HFFc6 (cell line): Measurements from ENCODE around the gene SNRNP70. TPM values are rescaled to one million over a fixed set of nuclear protein-coding genes. Genes with fewer than 3 reads are reported as not detected.

Experiments used
- DNase-seq: peaks from one replicate; pipeline ENCODE4 v3.0.0-alpha.2; 2018
- H3K27ac Mint-ChIP-seq: 2 replicates; pipeline ENCODE4 v1.8.0; 2020; ENCODE audit warnings: mild to moderate bottlenecking, mixed read lengths
- H3K27me3 Mint-ChIP-seq: 2 replicates; pipeline ENCODE4 v1.8.0; 2021; ENCODE audit warnings: mild to moderate bottlenecking, moderate library complexity, mixed read lengths; ENCODE audit not compliant: insufficient read depth
- H3K36me3 Mint-ChIP-seq: 2 replicates; pipeline ENCODE4 v1.8.0; 2021; ENCODE audit warnings: low read depth, mixed read lengths
- H3K4me1 Mint-ChIP-seq: 2 replicates; pipeline ENCODE4 v1.8.0; 2020; ENCODE audit warnings: low read depth, mixed read lengths
- H3K4me3 Mint-ChIP-seq: 2 replicates; pipeline ENCODE4 v1.8.0; 2020; ENCODE audit warnings: mild to moderate bottlenecking, moderate library complexity, mixed read lengths
- H3K9me3 Mint-ChIP-seq: 2 replicates; pipeline ENCODE4 v1.8.0; 2020; ENCODE audit warnings: mild to moderate bottlenecking, mixed read lengths
- total RNA-seq, 6 experiments: library from RNA; stranded (reverse); fragmentation: NEBNext Ultra II Directional; extraction: Animal tissue kit (Norgen Biotek cat#: 25700); gene quantifications; 2 replicates in 1 of 6; 3 replicates in 5 of 6; pipeline ENCODE4 v1.2.3, GENCODE V29; 2021
- TF ChIP-seq, protein P1 (sequence below): fragments of 200-600 bp; sonication (generic); IDR thresholded peaks from 2 replicates; pipeline ENCODE4 v1.5.0; 2021; ENCODE audit warnings: antibody characterized with exemption, mild to moderate bottlenecking

SNRNP70 gene
- total RNA-seq, 6 experiments from 2014 or later, result 134 to 164 (median 156) TPM

DNA sequence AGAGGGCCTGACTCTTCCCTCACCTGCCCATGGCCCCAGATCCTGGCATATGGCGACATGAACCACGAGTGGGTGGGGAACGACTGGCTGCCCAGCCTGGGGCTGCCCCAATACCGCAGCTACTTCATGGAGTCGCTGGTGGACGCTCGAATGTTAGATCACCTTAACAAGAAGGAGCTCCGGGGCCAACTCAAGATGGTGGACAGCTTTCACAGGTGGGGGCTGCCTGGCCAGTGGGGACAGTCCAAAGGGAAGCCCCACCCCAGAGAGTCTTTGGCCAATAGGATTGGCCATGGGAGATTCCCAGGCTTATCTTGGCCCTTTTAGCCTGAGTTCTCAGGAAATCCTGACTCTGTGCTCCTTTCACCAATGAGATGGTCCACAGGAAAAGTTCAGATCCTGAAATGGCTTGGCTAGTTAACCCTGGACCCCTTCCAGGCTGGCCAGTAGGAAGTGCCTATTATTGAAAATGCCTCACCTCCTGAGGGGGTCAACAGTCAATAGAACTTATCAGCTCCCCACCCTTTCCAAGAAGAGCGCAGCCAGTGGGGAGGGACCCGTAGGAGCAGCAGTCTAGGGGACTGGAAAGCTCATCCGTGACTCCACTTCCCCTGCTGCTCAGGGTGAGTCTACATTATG lies 62.9 kb downstream of the SNRNP70 start:
- Mint-ChIP-seq H3K9me3 (no peaks in the 10 kb centered on the region; the same call in 1 of the 2 replicates), H3K4me3 (peak overlapping the region; percentile 30; the same call in 1 of the 2 replicates), H3K4me1 (peaks cover 28% of the 10 kb centered on the region), H3K27ac (no peak overlapping the region), H3K27me3 (peaks cover 4% of the 10 kb centered on the region), H3K36me3 (no peaks in the 10 kb centered on the region)
- TF ChIP-seq, protein P1, sequence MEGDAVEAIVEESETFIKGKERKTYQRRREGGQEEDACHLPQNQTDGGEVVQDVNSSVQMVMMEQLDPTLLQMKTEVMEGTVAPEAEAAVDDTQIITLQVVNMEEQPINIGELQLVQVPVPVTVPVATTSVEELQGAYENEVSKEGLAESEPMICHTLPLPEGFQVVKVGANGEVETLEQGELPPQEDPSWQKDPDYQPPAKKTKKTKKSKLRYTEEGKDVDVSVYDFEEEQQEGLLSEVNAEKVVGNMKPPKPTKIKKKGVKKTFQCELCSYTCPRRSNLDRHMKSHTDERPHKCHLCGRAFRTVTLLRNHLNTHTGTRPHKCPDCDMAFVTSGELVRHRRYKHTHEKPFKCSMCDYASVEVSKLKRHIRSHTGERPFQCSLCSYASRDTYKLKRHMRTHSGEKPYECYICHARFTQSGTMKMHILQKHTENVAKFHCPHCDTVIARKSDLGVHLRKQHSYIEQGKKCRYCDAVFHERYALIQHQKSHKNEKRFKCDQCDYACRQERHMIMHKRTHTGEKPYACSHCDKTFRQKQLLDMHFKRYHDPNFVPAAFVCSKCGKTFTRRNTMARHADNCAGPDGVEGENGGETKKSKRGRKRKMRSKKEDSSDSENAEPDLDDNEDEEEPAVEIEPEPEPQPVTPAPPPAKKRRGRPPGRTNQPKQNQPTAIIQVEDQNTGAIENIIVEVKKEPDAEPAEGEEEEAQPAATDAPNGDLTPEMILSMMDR, result no peak
- no peak for DNase-seq

DNA sequence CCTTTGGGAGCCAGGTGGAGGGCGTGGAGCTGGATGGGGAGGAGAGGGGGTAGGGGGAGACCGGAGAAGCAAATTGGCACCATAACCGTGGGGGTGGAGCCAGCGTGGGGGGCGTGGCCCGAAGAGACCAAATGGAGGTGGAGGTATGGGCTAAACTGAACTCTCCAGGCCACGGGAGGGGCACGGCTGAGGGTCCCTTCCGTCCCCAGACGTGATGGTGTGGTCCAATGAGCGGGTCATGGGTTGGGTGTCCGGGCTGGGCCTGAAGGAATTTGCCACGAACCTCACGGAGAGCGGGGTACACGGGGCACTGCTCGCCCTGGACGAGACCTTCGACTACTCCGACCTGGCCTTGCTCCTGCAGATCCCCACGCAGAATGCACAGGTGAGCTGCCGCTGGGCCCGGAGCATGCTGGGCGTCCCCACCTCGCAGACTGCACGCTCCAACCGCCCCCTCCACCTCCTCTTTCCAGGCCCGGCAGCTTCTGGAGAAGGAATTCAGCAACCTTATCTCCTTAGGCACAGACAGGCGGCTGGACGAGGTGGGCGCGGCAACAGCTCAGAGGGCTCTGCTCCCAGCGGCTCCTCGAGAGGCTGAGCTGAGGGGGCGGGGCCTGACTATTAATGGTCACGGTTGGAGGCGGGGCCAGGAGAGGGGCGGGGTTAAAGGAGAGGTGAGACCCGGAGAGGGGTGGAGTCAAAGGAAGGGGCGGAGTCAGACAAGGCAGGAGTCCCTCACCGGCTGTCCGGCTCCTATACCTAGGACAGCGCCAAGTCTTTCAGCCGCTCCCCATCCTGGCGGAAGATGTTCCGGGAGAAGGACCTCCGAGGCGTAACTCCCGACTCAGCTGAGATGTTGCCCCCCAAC lies 63.8 kb downstream of the SNRNP70 start:
- TF ChIP-seq, protein P1, result no peak
- DNase-seq, result peak; percentile 89
- 0 out of 2 replicates have a peak overlapping the region, but pooled peaks have one; percentile 31 for H3K27ac Mint-ChIP-seq
- peaks cover 26% of the 10 kb centered on the region for H3K4me1 Mint-ChIP-seq
- H3K27me3 Mint-ChIP-seq, result peaks cover 10% of the 10 kb centered on the region
- H3K36me3 Mint-ChIP-seq, result peaks cover 2% of the 10 kb centered on the region; the same call in 1 of the 2 replicates
- no peaks in the 10 kb centered on the region; the same call in 1 of the 2 replicates for H3K9me3 Mint-ChIP-seq
- H3K4me3 Mint-ChIP-seq, result peak overlapping the region; percentile 93

DNA sequence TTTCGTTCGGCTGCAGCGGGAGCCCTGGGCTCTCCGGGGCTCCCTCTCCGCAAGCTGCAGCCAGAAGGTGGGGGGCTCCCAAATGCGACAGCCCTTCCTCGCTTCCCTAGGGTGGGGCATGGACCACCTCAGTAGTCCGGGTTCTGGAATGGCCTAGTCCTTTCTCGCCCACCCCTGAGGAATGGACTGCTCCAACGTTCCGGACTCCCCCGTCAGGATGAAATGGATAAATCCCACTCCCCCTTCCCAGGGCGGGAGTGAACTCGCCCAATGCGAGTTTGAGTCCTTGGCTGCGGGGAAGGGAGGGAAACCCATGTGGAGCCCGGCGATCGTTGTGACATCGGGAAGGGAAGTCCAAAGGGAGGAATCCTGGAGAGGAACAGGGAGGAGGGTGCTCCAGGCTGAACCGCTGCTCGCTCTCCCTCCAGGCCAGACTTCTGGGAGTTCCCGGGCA lies 64.4 kb downstream of the SNRNP70 start:
- TF ChIP-seq, protein P1, result 0 out of 2 replicates have a peak, but pooled peaks have one; percentile 14
- Mint-ChIP-seq H3K4me3 (peak overlapping the region; percentile 93), H3K9me3 (no peaks in the 10 kb centered on the region; the same call in 1 of the 2 replicates), H3K27me3 (peaks cover 10% of the 10 kb centered on the region), H3K4me1 (peaks cover 26% of the 10 kb centered on the region), H3K27ac (peak overlapping the region; percentile 76), H3K36me3 (peaks cover 8% of the 10 kb centered on the region)
- peak; percentile 66 for DNase-seq

DNA sequence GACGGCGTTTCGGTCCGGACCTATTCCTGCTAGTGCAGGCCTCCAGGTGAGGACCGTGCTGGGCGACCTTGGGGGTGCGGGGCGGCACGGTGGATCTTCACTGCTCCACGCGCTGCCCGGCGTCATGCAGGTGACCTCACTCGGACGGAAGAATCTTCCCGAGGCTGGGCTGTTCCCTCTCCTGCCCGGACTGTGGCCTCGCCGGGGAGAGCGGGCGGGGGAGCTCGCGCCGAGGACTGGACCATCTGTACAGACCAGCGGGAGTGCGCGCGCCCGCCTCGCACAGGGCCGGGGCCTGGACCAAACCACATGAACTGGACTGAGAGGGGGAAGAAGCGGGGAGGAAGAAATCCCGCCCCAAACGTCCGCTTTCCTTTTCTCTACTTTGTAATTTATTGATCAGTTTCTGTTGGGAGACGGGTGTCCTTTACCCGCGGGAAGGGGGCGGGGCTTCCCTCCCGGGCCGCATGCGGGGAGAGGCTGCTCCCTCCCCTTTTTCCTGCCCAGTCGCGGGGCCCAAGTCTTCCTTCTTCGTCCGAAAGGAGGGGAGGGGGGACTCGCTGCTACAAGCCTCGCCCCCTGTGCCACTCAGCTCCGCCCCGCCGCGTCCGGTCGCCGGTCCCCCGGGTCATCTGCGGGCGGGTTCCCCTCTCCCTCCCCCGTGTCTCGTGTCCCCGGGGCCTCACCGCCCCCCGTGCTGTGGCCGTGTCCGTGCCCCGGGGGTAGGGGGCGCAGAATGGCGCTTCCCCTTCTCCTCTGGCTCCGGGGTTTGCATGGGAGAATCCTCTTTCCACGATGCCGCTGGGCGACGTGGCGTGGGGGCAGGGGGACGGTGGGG lies 65.1 kb downstream of the SNRNP70 start:
- TF ChIP-seq, protein P1, result no peak
- H3K27ac Mint-ChIP-seq, result peak overlapping the region; percentile 76
- peak; percentile 68 for DNase-seq
- H3K4me1 Mint-ChIP-seq, result peaks cover 24% of the 10 kb centered on the region
- peak overlapping the region; percentile 93 for H3K4me3 Mint-ChIP-seq
- peaks cover 11% of the 10 kb centered on the region for H3K36me3 Mint-ChIP-seq
- H3K27me3 Mint-ChIP-seq, result peaks cover 10% of the 10 kb centered on the region
- H3K9me3 Mint-ChIP-seq, result no peaks in the 10 kb centered on the region; the same call in 1 of the 2 replicates

DNA sequence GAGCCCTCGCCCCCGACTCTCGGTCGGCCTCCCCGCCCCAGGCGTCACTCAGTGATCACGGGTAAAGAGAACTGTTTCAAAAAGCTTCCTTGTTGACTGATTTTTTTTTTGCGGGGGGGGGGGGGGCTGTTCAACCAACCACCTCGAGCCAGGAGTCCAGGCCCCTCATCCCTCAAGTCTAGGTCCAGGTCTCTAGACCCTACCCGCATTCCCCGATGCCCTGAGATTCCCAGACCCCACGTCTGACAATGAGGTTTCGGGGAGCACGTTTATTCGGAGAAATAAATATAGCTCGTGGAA lies 65.6 kb downstream of the SNRNP70 start:
- H3K27me3 Mint-ChIP-seq, result peaks cover 10% of the 10 kb centered on the region
- H3K4me3 Mint-ChIP-seq, result no peak overlapping the region
- H3K27ac Mint-ChIP-seq, result no peak overlapping the region
- H3K4me1 Mint-ChIP-seq, result peaks cover 18% of the 10 kb centered on the region
- TF ChIP-seq, protein P1, result no peak
- H3K36me3 Mint-ChIP-seq, result peaks cover 11% of the 10 kb centered on the region
- H3K9me3 Mint-ChIP-seq, result no peaks in the 10 kb centered on the region; the same call in 1 of the 2 replicates
- no peak for DNase-seq
